GM23338 (cell line): ENCODE measurements around the gene VASN. TPM values are rescaled to one million over a fixed set of nuclear protein-coding genes. Genes with fewer than 3 reads are reported as not detected.

ENCODE experiments used
- ATAC-seq: fragments of 200-7000 bp; cut with Tn5 transposase; 3 replicates; pipeline ENCODE4 v1.9.1; 2020
- DNase-seq: peaks from one replicate; pipeline ENCODE4 v3.0.0-alpha.2; 2015; ENCODE audit warnings: low spot score
- H2AFZ ChIP-seq: fragments of 200-600 bp; sonication (generic); 2 replicates; pipeline ENCODE4 v1.8.0; 2016; ENCODE audit warnings: antibody characterized with exemption, mild to moderate bottlenecking, moderate library complexity
- H3F3A ChIP-seq: fragments of 200-600 bp; sonication (generic); replicated peaks from 2 replicates; pipeline ENCODE4 v1.8.0; 2017; ENCODE audit warnings: antibody characterized with exemption, mixed run types, low read depth
- H3K27ac ChIP-seq: fragments of 200-600 bp; sonication (generic); 2 replicates; pipeline ENCODE4 v1.6.1; 2016; ENCODE audit warnings: low read depth
- H3K27me3 ChIP-seq: fragments of 200-600 bp; sonication (generic); 2 replicates; pipeline ENCODE4 v1.8.0; 2016; ENCODE audit warnings: mild to moderate bottlenecking, mixed run types, moderate library complexity; ENCODE audit not compliant: insufficient read depth
- H3K36me3 ChIP-seq: fragments of 200-600 bp; sonication (generic); 2 replicates; pipeline ENCODE4 v1.8.0; 2016; ENCODE audit warnings: mild to moderate bottlenecking; ENCODE audit not compliant: insufficient read depth
- H3K4me1 ChIP-seq: fragments of 200-600 bp; sonication (generic); 2 replicates; pipeline ENCODE4 v1.8.0; 2016; ENCODE audit warnings: mild to moderate bottlenecking, moderate library complexity; ENCODE audit not compliant: insufficient read depth
- H3K4me2 ChIP-seq: fragments of 200-600 bp; sonication (generic); 2 replicates; pipeline ENCODE4 v1.7.1; 2017; ENCODE audit warnings: mixed run types
- H3K4me3 ChIP-seq: fragments of 200-600 bp; sonication (generic); 2 replicates; pipeline ENCODE4 v1.6.1; 2016; ENCODE audit warnings: mixed run types
- H3K79me2 ChIP-seq: fragments of 200-600 bp; sonication (generic); replicated peaks from 2 replicates; pipeline ENCODE4 v1.8.0; 2017; ENCODE audit warnings: mild to moderate bottlenecking; ENCODE audit not compliant: insufficient read depth
- H3K9me2 ChIP-seq: fragments of 200-600 bp; sonication (generic); 2 replicates; pipeline ENCODE4 v1.8.0; 2017; ENCODE audit not compliant: insufficient read depth
- H4K20me1 ChIP-seq: fragments of 200-600 bp; sonication (generic); replicated peaks from 2 replicates; pipeline ENCODE4 v1.8.0; 2017; ENCODE audit warnings: mild to moderate bottlenecking; ENCODE audit not compliant: insufficient read depth
- H3K27ac Mint-ChIP-seq: 2 replicates; pipeline ENCODE4 v1.8.0; 2020; ENCODE audit warnings: inconsistent platforms, mild to moderate bottlenecking, moderate library complexity, mixed read lengths
- H3K27me3 Mint-ChIP-seq: 3 replicates; pipeline ENCODE4 v1.8.0; 2022; ENCODE audit warnings: low read depth, mild to moderate bottlenecking, moderate library complexity, mixed read lengths, inconsistent platforms; ENCODE audit not compliant: insufficient read depth, poor library complexity
- H3K36me3 Mint-ChIP-seq: 3 replicates; pipeline ENCODE4 v1.8.0; 2021; ENCODE audit warnings: low read depth, mild to moderate bottlenecking, inconsistent platforms, moderate library complexity, mixed read lengths
- H3K4me1 Mint-ChIP-seq: 3 replicates; pipeline ENCODE4 v1.8.0; 2020; ENCODE audit warnings: mild to moderate bottlenecking, inconsistent platforms, mixed read lengths
- H3K4me3 Mint-ChIP-seq: 3 replicates; pipeline ENCODE4 v1.8.0; 2021; ENCODE audit warnings: moderate library complexity, mild to moderate bottlenecking, inconsistent platforms, mixed read lengths
- H3K9me3 Mint-ChIP-seq: 3 replicates; pipeline ENCODE4 v1.8.0; 2020; ENCODE audit warnings: moderate library complexity, mild to moderate bottlenecking, inconsistent platforms, mixed read lengths
- CREB1 ChIP-seq: fragments of 250-450 bp; sonication (Bioruptor Pico); IDR thresholded peaks from 2 replicates; pipeline ENCODE4 v1.5.0; 2020; ENCODE audit warnings: low read depth, mild to moderate bottlenecking, moderate library complexity
- JUNB ChIP-seq: IDR thresholded peaks from one replicate; pipeline ENCODE4 v1.6.1; 2016; ENCODE audit warnings: antibody characterized with exemption; ENCODE audit not compliant: unreplicated experiment
- POLR2AphosphoS5 ChIP-seq: IDR thresholded peaks from 2 replicates; pipeline ENCODE4 v1.6.1; 2016; ENCODE audit warnings: antibody characterized with exemption, low read depth
- STAT1 ChIP-seq: IDR thresholded peaks from one replicate; pipeline ENCODE4 v1.6.1; 2016; ENCODE audit warnings: antibody characterized with exemption; ENCODE audit not compliant: unreplicated experiment
- ZNF114 ChIP-seq: fragments of 250-450 bp; sonication (Bioruptor Pico); IDR thresholded peaks from 2 replicates; pipeline ENCODE4 v1.5.0; 2020; ENCODE audit warnings: mild to moderate bottlenecking, moderate library complexity
- polyA plus RNA-seq: library from polyadenylated mRNA; unstranded; fragments of >200 nt; fragmentation: Nextera tagmentation; extraction: Ambion mirVana; gene quantifications from 2 replicates; pipeline ENCODE4 v1.2.1, GENCODE V29; 2016
- total RNA-seq: library from RNA; depleted of rRNA; stranded (reverse); fragments of >200 nt; shearing (Covaris generic); gene quantifications from 2 replicates; pipeline ENCODE4 v1.2.3, GENCODE V29; 2014
- TF ChIP-seq, protein P1 (sequence below): IDR thresholded peaks from 2 replicates; pipeline ENCODE4 v1.6.1; 2016; ENCODE audit warnings: antibody characterized with exemption
- TF ChIP-seq, protein P2 (sequence below), 2 experiments: fragments of 200-600 bp in 1 of 2; sonication (generic) in 1 of 2; conservative IDR thresholded peaks; 2 replicates each; pipeline versions ENCODE4 v1.5.1 to v1.6.1; 2016 to 2017; ENCODE audit warnings: antibody characterized with exemption in 2 of 2, low read depth in 2 of 2, mild to moderate bottlenecking in 2 of 2, moderate library complexity in 1 of 2
- TF ChIP-seq, protein P3 (sequence below): fragments of 250-450 bp; sonication (Bioruptor Pico); IDR thresholded peaks from 2 replicates; pipeline ENCODE4 v1.5.0; 2020; ENCODE audit warnings: mild to moderate bottlenecking, moderate library complexity

The VASN gene
- total and polyA plus RNA-seq, 2 experiments from 2014 or later = 8.0 to 15.5 TPM

DNA sequence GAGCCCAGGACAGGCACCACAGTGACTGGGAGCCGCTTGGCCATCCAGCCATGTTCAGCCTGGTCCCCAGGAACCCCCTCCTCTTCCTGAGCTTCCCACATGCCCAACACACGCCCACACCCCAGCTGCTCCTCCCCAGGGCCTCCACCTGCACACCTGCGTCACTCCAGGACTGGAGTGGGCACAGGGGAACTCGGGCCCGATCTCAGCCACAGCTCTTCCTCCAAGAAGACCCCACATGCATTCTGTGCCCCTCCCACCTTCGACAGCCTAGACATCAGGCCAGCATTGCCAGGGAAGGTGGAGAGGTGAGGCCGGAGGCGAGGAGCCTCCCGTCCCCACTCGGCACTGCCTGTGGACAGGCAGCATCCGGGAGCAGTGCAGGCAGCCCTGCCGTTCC lies 6.0 kb upstream of the VASN start:
- no peaks in the 10 kb centered on the region for H3K79me2 ChIP-seq
- no peaks in the 10 kb centered on the region for H3K27me3 ChIP-seq
- Mint-ChIP-seq H3K36me3 (no peaks in the 10 kb centered on the region), H3K27ac (no peak overlapping the region; the same call in 1 of the 2 replicates), H3K4me3 (no peak overlapping the region), H3K9me3 (no peaks in the 10 kb centered on the region), H3K27me3 (peaks cover 5% of the 10 kb centered on the region), H3K4me1 (no peaks in the 10 kb centered on the region; the same call in 1 of the 3 replicates)
- H3F3A ChIP-seq = peaks cover under 1% of the 10 kb centered on the region; the same call in 1 of the 2 replicates
- H4K20me1 ChIP-seq = no peaks in the 10 kb centered on the region
- H3K36me3 ChIP-seq = no peaks in the 10 kb centered on the region
- TF ChIP-seq JUNB = no peak
- TF ChIP-seq CREB1 (CRISPR knock-in tag) = no peak
- TF ChIP-seq ZNF114 (CRISPR knock-in tag) = no peak
- TF ChIP-seq, protein P1, sequence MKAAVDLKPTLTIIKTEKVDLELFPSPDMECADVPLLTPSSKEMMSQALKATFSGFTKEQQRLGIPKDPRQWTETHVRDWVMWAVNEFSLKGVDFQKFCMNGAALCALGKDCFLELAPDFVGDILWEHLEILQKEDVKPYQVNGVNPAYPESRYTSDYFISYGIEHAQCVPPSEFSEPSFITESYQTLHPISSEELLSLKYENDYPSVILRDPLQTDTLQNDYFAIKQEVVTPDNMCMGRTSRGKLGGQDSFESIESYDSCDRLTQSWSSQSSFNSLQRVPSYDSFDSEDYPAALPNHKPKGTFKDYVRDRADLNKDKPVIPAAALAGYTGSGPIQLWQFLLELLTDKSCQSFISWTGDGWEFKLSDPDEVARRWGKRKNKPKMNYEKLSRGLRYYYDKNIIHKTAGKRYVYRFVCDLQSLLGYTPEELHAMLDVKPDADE = no peak
- TF ChIP-seq, protein P2, sequence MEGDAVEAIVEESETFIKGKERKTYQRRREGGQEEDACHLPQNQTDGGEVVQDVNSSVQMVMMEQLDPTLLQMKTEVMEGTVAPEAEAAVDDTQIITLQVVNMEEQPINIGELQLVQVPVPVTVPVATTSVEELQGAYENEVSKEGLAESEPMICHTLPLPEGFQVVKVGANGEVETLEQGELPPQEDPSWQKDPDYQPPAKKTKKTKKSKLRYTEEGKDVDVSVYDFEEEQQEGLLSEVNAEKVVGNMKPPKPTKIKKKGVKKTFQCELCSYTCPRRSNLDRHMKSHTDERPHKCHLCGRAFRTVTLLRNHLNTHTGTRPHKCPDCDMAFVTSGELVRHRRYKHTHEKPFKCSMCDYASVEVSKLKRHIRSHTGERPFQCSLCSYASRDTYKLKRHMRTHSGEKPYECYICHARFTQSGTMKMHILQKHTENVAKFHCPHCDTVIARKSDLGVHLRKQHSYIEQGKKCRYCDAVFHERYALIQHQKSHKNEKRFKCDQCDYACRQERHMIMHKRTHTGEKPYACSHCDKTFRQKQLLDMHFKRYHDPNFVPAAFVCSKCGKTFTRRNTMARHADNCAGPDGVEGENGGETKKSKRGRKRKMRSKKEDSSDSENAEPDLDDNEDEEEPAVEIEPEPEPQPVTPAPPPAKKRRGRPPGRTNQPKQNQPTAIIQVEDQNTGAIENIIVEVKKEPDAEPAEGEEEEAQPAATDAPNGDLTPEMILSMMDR (conservative IDR thresholded peaks at IDR 0.05; ENCODE audit: low read depth in 2 of 2) = no peak
- TF ChIP-seq, protein P3, sequence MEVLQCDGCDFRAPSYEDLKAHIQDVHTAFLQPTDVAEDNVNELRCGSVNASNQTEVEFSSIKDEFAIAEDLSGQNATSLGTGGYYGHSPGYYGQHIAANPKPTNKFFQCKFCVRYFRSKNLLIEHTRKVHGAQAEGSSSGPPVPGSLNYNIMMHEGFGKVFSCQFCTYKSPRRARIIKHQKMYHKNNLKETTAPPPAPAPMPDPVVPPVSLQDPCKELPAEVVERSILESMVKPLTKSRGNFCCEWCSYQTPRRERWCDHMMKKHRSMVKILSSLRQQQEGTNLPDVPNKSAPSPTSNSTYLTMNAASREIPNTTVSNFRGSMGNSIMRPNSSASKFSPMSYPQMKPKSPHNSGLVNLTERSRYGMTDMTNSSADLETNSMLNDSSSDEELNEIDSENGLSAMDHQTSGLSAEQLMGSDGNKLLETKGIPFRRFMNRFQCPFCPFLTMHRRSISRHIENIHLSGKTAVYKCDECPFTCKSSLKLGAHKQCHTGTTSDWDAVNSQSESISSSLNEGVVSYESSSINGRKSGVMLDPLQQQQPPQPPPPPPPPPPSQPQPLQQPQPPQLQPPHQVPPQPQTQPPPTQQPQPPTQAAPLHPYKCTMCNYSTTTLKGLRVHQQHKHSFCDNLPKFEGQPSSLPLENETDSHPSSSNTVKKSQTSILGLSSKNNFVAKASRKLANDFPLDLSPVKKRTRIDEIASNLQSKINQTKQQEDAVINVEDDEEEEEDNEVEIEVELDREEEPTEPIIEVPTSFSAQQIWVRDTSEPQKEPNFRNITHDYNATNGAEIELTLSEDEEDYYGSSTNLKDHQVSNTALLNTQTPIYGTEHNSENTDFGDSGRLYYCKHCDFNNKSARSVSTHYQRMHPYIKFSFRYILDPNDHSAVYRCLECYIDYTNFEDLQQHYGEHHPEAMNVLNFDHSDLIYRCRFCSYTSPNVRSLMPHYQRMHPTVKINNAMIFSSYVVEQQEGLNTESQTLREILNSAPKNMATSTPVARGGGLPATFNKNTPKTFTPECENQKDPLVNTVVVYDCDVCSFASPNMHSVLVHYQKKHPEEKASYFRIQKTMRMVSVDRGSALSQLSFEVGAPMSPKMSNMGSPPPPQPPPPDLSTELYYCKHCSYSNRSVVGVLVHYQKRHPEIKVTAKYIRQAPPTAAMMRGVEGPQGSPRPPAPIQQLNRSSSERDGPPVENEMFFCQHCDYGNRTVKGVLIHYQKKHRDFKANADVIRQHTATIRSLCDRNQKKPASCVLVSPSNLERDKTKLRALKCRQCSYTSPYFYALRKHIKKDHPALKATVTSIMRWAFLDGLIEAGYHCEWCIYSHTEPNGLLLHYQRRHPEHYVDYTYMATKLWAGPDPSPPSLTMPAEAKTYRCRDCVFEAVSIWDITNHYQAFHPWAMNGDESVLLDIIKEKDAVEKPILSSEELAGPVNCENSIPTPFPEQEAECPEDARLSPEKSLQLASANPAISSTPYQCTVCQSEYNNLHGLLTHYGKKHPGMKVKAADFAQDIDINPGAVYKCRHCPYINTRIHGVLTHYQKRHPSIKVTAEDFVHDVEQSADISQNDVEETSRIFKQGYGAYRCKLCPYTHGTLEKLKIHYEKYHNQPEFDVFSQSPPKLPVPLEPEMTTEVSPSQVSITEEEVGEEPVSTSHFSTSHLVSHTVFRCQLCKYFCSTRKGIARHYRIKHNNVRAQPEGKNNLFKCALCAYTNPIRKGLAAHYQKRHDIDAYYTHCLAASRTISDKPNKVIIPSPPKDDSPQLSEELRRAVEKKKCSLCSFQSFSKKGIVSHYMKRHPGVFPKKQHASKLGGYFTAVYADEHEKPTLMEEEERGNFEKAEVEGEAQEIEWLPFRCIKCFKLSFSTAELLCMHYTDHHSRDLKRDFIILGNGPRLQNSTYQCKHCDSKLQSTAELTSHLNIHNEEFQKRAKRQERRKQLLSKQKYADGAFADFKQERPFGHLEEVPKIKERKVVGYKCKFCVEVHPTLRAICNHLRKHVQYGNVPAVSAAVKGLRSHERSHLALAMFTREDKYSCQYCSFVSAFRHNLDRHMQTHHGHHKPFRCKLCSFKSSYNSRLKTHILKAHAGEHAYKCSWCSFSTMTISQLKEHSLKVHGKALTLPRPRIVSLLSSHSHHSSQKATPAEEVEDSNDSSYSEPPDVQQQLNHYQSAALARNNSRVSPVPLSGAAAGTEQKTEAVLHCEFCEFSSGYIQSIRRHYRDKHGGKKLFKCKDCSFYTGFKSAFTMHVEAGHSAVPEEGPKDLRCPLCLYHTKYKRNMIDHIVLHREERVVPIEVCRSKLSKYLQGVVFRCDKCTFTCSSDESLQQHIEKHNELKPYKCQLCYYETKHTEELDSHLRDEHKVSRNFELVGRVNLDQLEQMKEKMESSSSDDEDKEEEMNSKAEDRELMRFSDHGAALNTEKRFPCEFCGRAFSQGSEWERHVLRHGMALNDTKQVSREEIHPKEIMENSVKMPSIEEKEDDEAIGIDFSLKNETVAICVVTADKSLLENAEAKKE = no peak
- no peak for TF ChIP-seq POLR2AphosphoS5
- no peak for TF ChIP-seq STAT1
- H3K4me3 ChIP-seq = no peak overlapping the region
- H3K9me2 ChIP-seq = no peaks in the 10 kb centered on the region
- no peak overlapping the region for H2AFZ ChIP-seq
- ATAC-seq (no peak), DNase-seq (no peak)
- H3K4me1 ChIP-seq = no peaks in the 10 kb centered on the region
- no peak overlapping the region for H3K4me2 ChIP-seq
- H3K27ac ChIP-seq = no peak overlapping the region
